ENCODE data around the gene INTS11. TPM values are rescaled to one million over a fixed set of nuclear protein-coding genes. Genes with fewer than 3 reads are reported as not detected.

INTS11 gene
- total and polyA plus RNA-seq, 2 donors from 2014 or later: 73.6 to 100 TPM

- H3K4me3 ChIP-seq (ENCODE audit: low read length in 3 of 3): no peak overlapping the region
- H3K27me3 ChIP-seq (ENCODE audit: control insufficient read depth, insufficient read depth, low read length): no peaks in the 10 kb centered on the region
- H3K36me3 ChIP-seq (ENCODE audit: control insufficient read depth in 2 of 3, insufficient read depth in 3 of 3, low read length in 3 of 3): peaks cover 4 to 12% (median 11%) of the 10 kb centered on the region in 3 donors
- H3K27ac ChIP-seq (ENCODE audit: low read depth in 2 of 2, low read length in 2 of 2): no peak overlapping the region
- no peak for FAIRE-seq
- no peaks in the 10 kb centered on the region for H3K9me3 ChIP-seq (ENCODE audit: control insufficient read depth in 2 of 3, insufficient read depth in 1 of 3, low read length in 3 of 3)
- intact Hi-C loops (cut with DNase I): no loop called here
- no peak for DNase-seq
- TF ChIP-seq, protein P1, sequence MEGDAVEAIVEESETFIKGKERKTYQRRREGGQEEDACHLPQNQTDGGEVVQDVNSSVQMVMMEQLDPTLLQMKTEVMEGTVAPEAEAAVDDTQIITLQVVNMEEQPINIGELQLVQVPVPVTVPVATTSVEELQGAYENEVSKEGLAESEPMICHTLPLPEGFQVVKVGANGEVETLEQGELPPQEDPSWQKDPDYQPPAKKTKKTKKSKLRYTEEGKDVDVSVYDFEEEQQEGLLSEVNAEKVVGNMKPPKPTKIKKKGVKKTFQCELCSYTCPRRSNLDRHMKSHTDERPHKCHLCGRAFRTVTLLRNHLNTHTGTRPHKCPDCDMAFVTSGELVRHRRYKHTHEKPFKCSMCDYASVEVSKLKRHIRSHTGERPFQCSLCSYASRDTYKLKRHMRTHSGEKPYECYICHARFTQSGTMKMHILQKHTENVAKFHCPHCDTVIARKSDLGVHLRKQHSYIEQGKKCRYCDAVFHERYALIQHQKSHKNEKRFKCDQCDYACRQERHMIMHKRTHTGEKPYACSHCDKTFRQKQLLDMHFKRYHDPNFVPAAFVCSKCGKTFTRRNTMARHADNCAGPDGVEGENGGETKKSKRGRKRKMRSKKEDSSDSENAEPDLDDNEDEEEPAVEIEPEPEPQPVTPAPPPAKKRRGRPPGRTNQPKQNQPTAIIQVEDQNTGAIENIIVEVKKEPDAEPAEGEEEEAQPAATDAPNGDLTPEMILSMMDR (IDR thresholded peaks at IDR 0.05; ENCODE audit: borderline replicate concordance, extremely low read depth, insufficient read depth): no peak
- peaks cover 0 to 24% (median 0%) of the 10 kb centered on the region in 3 donors for H3K4me1 ChIP-seq (ENCODE audit: control insufficient read depth in 2 of 3, insufficient read depth in 2 of 3, low read depth in 1 of 3, low read length in 3 of 3)
- H3K9ac ChIP-seq (ENCODE audit: low read length in 3 of 3): no peak overlapping the region
These were observed 19.5 kb upstream of the INTS11 start for GRCh38 chr1:1343811-1344421.

- no peaks in the 10 kb centered on the region for H3K9me3 ChIP-seq (ENCODE audit: control insufficient read depth in 2 of 3, insufficient read depth in 1 of 3, low read length in 3 of 3)
- no peak for DNase-seq
- TF ChIP-seq, protein P1 (IDR thresholded peaks at IDR 0.05; ENCODE audit: borderline replicate concordance, extremely low read depth, insufficient read depth): no peak
- intact Hi-C loops (cut with DNase I): no loop called here
- H3K4me1 ChIP-seq (ENCODE audit: control insufficient read depth in 2 of 3, insufficient read depth in 2 of 3, low read depth in 1 of 3, low read length in 3 of 3): peaks cover 0 to 16% (median 0%) of the 10 kb centered on the region in 3 donors
- no peak overlapping the region for H3K4me3 ChIP-seq (ENCODE audit: low read length in 3 of 3)
- no peak for FAIRE-seq
- no peak overlapping the region for H3K27ac ChIP-seq (ENCODE audit: low read depth in 2 of 2, low read length in 2 of 2)
- peaks cover 4 to 12% (median 11%) of the 10 kb centered on the region in 3 donors for H3K36me3 ChIP-seq (ENCODE audit: control insufficient read depth in 2 of 3, insufficient read depth in 3 of 3, low read length in 3 of 3)
- no peak overlapping the region for H3K9ac ChIP-seq (ENCODE audit: low read length in 3 of 3)
- no peaks in the 10 kb centered on the region for H3K27me3 ChIP-seq (ENCODE audit: control insufficient read depth, insufficient read depth, low read length)
These were observed 18.2 kb upstream of the INTS11 start for GRCh38 chr1:1342584-1343115.

- intact Hi-C loops (cut with DNase I): no loop called here
- TF ChIP-seq, protein P1 (IDR thresholded peaks at IDR 0.05; ENCODE audit: borderline replicate concordance, extremely low read depth, insufficient read depth): no peak
- Histone ChIP-seq H3K27me3 (ENCODE audit: control insufficient read depth, insufficient read depth, low read length) (no peaks in the 10 kb centered on the region), H3K27ac (ENCODE audit: low read depth in 2 of 2, low read length in 2 of 2) (no peak overlapping the region), H3K9me3 (ENCODE audit: control insufficient read depth in 2 of 3, insufficient read depth in 1 of 3, low read length in 3 of 3) (no peaks in the 10 kb centered on the region), H3K4me1 (ENCODE audit: control insufficient read depth in 2 of 3, insufficient read depth in 2 of 3, low read depth in 1 of 3, low read length in 3 of 3) (peaks cover 0 to 11% (median 0%) of the 10 kb centered on the region in 3 donors), H3K9ac (ENCODE audit: low read length in 3 of 3) (no peak overlapping the region), H3K4me3 (ENCODE audit: low read length in 3 of 3) (no peak overlapping the region), H3K36me3 (ENCODE audit: control insufficient read depth in 2 of 3, insufficient read depth in 3 of 3, low read length in 3 of 3) (peaks cover 4 to 12% (median 11%) of the 10 kb centered on the region in 3 donors)
- FAIRE-seq: no peak
- no peak for DNase-seq
These were observed 17.7 kb upstream of the INTS11 start for GRCh38 chr1:1342061-1342562.
